NCI-H748 (cell line): ENCODE data around the gene TAB2.

ENCODE experiments used
- DNase-seq: peaks from one replicate; lab custom pipeline; 2025; ENCODE audit not compliant: unreplicated experiment; lab: John Stamatoyannopoulos, UW

TAB2 gene

DNA sequence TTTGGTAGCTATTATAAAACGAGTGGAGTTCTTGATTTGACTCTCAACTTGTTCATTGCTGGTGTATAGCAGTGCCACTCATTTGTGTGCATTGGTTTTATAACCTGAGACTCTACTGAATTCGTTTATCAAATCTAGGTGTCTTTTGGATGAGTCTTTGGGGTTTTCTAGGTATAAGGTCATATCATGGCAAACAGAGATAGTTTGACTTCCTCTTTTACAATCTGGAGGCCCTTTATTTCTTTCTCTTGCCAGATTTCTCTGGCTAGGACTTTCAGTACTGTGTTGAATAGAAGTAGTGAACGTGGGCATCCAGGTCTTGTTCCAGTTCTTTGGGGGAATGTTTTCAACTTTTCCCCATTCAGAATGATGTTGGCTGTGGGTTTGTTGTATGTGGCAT, 121.3 kb downstream of the TAB2 start:
- DNase-seq = no peak

DNA sequence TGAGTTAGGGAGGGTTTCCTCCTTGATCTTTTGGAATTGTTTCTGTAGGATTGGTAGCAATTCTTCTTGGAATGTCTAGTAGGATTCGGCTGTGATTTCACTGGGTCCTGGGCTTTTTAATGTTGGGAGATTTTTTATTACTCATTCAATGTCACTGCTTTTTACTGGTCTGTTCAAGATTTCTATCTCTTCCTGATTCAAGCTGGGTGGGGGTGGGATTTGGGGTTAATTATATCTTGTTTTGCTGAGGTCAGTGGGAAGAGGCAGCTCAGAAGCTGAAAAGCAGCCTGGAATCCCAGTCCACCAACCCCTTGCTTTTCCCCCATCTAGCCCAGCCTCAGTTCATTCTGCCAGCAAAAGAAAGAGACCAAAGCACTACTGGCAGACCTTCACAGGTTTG, 122.1 kb downstream of the TAB2 start:
- DNase-seq = no peak

DNA sequence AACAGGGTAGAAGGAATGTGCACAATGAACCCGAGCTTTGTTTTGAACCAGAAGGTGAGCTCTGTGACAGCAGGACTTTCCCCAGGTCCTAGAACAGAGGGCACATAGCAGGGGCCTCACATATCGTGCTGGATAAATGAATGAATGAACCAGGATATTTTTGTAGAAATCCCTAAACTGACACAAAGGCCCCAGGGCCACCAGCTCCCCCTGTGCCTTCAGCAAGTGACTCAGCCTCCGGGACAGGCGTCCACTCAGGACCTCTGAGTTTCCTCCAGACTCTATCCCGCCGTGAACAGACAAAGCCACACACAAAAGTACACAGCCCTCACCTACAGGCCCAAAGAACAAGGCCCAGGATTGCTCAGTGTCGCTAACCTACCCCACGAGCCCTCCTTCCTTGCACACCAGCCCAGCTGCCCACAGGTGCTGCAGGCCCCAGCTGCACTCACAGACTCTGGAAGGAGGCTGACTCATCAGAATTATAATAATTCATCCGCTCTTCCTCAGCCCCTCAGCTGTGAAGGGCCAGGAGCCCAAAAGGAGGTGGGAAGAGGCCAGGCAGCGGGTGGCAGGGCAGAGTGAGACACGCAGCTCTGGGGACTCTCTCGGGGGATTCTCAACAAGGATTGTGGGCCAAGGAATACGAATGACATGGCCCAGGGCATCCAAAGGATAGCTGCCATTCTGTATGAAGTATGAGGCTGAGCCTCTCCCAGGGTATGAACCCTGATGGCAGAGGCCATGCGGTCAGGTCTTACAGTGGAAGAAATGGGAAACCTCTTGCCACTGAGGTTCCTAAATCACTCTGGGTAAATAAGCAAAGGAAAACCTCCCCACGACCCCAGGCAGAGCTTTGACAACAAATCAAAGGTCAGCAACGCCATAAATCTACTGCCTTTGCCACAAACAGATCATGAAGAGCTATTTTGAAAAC, 123.5 kb downstream of the TAB2 start:
- no peak for DNase-seq

DNA sequence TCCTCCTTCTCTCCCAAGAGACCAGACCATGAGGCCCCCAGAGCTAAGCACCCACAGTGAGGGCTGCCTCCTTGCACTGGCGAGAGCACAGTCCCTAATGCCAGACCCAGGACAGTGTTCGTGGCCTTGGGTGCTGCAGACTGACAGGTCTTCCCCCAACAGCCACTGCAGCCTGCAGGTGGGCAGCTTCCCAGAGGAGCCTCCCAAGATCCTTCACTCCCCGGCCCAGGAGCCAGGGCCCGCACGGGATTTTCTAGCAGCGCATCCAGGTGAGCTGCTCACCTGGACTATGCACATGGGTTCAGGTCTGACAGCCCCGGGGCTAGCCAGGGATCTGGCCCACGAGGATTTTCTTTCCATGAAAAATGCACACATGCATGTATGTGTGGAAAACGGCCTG, 124.2 kb downstream of the TAB2 start:
- DNase-seq = no peak

DNA sequence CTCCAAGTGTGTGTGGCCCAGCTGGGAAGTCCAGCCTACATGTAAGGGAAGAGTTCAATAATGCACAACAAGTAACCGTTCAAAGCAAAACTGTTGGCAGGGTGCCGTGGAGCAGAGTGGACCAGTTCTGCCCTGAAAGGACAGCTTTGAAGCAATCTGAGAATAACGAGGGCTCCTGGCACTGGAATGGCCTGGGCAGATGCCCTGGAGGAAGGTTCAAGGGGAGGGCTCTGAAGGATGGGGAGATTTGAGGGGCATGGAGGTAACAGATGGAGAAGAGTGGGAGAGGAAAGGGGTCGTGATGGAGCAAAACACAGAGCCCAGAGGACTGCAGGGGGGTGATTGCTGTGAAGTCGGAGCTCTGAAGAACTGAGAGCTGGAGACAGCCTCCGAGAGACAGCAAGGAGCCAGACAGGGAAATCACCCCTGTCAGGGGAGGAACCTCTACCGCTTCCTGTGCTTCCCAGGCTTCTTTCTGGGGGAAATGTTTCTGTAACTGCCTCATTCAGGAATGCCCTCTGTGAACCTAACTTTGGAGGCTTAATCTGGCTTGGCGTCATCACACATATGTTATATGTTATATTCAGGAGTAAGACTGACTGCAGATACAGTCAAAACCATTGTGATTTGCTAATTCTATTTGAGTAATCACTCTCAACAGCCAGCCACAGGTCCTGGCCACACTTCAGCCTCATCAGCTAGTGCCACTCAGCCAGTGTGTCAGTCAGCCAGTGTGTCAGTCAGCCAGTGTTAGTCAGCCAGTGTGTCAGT, 126.1 kb downstream of the TAB2 start:
- DNase-seq = no peak

DNA sequence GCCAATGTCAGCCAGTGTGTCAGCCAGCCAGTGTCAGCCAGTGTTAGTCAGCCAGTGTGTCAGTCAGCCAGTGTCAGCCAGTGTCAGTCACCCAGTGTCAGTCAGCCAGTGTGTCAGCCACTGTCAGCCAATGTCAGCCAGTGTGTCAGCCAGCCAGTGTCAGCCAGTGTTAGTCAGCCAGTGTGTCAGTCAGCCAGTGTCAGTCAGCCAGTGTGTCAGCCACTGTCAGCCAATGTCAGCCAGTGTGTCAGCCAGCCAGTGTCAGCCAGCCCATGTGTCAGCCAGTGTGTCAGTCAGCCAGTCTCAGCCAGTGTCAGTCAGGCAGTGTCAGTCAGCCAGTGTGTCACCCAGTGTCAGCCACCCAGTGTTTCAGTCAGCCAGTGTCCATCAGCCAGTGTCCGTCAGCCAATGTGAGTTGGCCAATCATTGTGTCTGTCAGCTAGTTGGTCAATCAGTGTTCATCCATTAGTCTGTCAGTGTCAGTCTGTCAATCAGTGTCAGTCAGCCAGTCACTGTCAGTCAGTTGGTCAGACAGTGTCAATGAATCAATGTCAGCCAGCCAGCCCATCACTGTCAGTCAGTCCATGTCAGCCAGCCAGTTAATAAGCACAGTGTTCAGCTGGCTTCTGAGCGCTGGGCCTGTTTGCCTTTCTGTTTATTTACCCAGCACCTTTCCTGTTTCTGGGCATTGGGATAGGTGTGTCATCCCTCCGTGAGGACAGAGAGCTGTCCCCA, 127.0 kb downstream of the TAB2 start:
- peak; percentile 11 for DNase-seq

DNA sequence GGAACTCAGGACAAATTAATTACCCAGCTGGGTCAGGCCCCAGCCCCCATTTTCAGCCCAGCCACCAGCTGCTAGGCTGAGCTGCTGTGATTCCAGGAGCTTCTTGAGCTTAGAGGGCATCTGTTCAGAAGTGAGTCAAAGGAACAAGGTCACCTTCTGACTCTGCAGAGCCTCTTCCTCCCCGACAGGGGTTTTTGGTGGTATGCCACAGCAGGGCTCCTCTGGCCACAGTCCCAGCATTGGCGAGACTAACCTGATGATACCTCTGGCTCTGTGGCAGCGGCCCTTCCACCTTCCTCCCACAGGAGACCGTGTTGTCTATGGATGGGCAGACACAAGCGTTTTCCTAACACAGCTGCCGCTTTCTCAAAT, 127.6 kb downstream of the TAB2 start:
- no peak for DNase-seq

DNA sequence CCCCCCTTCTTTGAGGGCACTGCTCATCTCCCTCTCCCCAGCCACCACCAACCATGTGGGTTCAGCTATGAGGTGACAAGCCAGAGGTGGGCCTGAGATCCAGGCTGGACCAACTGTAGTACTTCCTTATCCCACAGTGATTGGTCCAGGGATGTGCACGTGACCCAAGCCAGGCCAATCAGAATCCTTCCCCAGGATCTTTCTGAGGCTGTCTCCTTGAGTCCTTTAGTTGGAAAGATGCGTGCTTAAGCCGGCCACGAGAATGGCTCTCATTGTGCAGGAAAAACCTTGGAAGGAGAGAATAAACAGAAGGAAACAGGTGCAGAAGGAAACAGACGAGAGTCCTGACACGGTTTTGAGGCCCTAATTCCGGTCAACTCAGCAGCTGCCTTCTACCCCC, 128.1 kb downstream of the TAB2 start:
- no peak for DNase-seq

DNA sequence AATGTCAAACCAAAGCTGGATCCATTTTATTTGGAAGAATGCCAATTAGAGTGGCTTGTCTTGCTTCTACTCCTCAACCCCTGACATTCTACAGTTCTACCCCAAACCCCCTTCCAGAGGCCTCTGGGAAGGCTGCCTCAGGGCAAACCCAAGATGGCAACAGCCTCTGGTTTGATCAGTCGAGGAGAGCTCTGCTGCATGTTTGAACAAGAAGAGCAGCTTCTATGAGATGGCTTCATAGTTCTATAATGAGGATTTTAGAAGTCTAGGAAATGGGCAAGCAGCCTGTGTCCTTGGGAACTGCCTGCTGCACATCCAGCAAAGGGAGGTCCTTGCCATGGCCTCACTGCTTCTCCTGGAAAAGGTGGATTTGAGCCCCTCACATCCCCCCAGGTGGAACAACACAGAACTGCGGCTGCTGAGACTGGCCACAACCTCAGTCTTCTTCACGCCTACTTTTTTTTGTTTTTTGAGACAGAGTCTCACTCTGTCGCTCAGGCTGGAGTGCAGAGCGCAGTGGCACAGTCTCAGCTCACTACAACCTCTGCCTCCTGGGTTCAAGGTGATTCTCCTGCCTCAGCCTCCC, 129.4 kb downstream of the TAB2 start:
- no peak for DNase-seq

DNA sequence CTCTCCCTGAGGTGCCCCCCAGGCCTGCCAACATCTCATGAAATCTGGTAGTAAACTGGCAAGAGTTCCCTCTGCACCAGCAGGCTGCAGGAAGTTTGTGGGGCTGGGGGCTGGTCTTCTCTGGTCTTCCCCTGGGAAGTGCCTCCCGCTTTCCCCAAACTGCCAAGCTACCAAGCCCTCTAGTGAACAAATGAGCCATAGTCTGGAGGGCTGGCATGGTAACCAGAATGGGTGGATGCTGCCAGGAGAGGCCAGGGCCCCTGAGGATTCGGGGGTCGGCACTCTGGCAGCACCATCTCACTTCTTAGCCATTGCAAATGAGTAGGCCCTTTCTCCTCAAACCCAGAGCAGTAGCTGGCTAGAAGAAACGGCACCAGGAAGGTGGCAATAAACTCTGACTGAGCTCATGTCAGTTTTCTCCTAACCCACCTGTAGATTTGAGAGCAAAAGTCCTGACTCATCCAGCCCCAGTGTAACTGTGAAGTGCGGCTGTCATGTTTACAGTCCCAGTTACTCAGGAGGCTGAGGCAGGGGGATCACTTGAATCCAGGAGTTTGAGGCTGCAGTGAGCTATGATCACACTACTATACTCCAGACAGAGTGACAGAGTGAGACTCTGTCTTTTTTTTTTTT, 131.4 kb downstream of the TAB2 start:
- no peak for DNase-seq

DNA sequence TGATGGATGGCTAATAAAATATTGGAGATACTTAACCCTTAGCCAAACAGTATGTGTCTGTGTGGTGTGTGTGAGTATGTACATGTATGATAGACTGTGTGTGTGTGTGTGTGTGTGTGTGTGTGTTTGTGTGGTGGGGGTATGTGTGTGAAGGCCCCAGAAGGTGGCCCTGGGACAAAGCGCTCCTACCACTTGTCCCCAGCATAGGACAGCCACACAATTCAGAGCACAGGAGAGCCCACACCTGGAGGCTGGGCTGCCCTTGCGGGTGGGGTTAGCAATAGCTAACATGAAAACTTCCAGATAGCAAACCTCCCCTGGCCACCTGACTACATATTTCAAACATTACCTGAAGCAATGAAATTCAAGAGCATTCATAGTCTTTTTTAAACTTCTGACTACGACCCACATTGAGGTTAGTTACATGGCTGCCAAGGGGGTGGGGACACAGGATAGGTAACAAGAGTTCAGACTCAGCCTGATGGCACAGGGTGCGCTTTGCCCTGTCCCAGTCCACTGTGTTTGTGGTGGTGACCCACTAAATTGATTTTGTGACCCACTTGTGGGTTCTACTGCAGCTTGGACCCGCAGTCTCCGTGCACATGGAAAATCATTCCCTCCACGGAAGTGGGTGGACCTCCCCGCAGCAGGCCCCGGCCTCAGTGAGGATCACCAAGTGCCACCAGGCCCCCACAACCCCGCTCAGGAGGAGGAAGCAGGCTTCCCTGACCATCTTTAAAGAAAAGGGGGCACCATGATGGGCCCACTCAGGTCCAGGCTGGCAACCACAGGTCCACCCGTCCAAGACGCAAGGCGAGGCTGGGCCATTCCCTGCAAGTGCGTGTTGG, 132.5 kb downstream of the TAB2 start:
- no peak for DNase-seq

DNA sequence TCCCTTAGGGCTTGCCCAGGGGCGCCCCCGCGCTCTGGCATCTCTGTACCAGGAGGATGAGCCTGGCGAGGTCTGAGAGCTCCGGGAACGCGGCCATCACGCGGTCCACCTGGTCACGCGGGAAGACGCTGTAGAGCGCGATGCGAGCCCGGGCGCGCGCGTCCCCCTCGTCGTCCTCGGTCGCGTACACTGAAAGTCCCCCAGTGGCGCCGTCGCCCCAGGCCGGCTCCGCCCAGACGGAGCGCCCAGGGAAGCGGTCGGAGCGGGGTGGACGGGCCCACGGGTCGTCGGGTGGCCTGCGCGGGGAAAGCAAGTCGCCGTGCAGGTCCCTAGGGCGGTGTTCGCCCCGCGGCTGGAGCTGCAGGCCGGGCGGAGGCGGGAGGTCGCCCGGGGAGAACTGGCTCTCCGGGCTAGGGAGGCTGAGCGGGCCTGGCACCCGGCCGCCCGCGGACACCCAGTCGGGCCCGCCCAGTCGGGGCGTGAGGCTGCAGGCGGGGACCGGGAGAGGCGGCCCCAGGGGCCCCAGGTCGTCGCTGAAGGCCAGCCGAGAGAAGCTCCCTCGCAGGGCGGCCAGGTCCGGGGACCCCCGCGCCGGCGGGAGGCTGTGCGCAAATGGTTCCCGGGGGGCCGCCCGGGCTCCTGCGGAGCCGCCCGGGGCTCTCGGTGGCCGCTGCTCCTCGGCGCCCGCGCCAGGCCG, 133.3 kb downstream of the TAB2 start:
- peak; percentile 59 for DNase-seq

DNA sequence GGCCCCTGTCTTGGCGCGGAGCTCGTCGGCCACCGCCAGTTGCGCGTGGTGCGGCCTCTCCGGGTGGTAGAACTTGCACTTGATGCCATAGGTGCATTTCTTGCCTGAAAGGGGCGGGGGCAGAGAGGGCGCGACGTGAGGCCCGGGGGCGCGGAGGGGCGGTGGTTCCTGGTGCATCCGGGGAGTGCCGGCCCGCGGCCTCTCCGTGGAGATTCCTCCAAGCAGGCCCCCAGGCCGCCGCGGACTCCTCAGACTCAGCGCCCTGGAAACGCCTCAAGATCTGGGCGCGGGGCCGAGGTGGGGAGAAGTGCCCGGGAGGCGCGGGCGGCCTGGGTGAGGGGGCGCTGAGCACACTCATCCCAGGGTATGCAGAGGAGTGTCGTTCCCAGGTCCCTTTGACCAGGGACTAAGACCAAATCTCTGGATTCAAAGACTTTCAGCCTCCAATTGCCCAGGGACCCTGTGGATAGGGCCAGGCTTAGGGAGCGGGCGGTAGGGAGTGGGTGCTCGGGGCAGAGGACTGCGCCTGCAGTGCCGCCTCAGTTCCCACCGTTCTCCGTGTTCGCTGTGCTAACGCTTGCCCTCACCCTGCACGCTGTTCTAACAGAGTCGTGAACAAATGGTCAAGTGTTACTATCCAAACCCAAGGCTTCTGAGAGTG, 134.0 kb downstream of the TAB2 start:
- peak; percentile 34 for DNase-seq

DNA sequence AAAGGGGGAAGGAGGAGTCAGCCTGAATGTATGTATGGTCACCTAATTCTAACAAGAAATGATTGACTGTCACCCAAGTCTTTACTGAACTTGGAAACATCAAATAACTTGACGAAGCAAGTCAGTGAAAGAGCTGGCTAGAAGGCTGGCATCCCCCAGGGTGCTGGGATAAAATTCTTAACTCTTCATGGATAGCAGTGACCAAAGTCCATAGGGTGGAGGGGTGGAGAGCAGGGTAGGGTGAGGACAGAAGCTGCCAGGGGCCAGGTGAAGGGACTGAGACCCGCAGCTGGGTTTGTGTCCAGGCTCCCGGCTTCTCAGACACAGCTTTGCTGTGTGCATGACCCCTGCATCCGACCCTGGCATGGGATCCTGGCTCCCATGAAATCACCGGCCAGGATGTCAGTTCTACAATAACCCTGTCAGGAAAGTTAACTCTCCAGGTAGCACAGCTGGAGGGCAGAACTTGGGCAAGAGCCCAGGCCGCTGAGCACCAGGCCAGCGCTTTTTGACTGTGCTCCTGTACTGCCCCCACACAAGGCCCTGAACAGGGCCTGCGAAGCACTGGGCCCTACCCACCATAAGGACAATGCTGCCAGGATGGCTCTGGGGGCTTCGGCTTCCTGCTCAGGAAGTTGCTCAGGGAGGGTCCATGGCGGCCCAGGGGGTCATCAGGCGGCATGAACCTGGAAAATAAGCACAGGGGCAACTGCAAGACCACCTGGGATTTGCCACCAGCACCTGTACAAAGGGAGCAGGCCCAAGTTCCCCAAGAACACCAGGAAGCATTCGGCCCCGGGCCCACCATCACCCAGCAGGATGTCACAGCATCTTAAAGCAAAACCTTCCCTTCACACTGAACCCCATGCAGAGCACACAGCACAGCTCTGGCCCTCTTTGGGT, 134.8 kb downstream of the TAB2 start:
- no peak for DNase-seq

DNA sequence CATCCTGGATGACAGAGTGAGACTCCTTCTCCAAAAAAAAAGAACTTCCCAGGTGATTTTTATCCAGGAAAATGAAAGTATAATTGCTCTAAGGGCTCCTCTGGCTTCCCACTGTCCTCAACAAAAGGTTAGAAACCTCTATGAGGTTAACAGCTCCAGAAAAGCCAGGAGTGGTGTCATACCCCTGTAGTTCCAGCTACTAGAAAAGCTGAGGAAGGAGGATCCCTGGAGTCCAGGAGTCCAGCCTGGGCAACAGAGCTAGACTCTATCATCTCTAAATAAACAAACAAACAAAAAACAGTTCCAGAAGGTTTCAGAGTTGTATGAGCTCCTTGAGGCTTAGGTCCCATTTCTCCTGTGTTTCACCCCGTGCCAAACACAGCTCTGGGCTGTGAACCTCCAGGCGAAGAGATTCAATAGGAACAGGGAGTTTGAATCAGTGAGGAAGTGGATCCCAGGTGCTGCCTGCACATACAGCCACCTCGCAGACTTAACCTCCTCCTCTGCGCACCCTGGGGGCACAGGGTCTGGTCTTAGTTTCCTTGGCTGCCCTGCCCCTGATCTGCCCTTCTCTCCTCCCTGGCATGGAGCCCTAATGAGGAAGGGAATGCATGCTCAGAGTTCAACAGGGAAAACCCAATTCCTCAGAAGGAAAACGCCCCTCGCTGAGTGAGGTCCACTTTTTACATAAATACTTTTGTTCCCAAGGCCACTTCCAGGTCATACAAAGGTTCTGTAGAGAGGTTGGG, 136.3 kb downstream of the TAB2 start:
- DNase-seq = no peak

DNA sequence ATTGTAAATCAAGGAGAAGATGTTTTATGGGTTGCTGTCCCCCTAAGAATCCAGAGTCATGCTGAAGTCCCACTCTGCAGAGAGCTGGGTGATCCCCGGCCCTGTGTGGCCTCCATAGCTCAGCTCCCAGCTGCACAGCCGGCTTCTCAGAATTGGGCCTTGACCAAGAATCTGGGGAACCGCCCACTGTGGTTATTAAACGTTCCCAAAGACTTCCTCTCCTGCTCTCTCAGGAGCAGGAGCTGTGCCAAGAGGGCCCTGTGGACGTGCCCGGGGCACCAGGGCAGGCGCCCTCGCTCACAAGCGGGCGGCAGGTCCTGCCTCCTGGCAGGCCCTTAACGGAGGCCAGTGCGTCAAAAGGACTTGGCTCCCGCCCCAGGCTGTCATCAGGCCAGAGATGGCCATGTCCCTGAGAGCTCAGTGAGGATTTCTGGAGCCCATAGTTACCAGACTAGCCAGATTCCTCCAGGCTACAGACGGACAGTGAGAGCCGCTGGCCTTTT, 136.9 kb downstream of the TAB2 start:
- DNase-seq = no peak
